Fibroblast of pulmonary artery (primary cell): Measurements from ENCODE around the gene PNPO.
"Not testable (repeated sequence)": the region's sequence is repeated elsewhere in the genome, so short reads cannot be mapped to it uniquely, and the experiment has no call there.

Experiments used
- DNase-seq: peaks from one replicate; pipeline ENCODE4 v3.0.0-alpha.2; 2010; ENCODE audit warnings: low read depth
- H3K4me3 ChIP-seq: replicated peaks from 2 replicates; pipeline ENCODE4 v1.5.1; 2011; ENCODE audit warnings: low read depth, mild to moderate bottlenecking, control low read depth, low read length, moderate library complexity
- TF ChIP-seq, protein P1 (sequence below): IDR thresholded peaks from 2 replicates; pipeline ENCODE4 v1.5.1; 2011; ENCODE audit warnings: mild to moderate bottlenecking, control low read depth, low read length, inconsistent platforms; ENCODE audit errors: missing control alignments

Gene PNPO

GRCh38 chr17:47929218-47930000 is 12.0 kb upstream of the PNPO start:
- no peak for DNase-seq
- TF ChIP-seq, protein P1, sequence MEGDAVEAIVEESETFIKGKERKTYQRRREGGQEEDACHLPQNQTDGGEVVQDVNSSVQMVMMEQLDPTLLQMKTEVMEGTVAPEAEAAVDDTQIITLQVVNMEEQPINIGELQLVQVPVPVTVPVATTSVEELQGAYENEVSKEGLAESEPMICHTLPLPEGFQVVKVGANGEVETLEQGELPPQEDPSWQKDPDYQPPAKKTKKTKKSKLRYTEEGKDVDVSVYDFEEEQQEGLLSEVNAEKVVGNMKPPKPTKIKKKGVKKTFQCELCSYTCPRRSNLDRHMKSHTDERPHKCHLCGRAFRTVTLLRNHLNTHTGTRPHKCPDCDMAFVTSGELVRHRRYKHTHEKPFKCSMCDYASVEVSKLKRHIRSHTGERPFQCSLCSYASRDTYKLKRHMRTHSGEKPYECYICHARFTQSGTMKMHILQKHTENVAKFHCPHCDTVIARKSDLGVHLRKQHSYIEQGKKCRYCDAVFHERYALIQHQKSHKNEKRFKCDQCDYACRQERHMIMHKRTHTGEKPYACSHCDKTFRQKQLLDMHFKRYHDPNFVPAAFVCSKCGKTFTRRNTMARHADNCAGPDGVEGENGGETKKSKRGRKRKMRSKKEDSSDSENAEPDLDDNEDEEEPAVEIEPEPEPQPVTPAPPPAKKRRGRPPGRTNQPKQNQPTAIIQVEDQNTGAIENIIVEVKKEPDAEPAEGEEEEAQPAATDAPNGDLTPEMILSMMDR: no peak
- H3K4me3 ChIP-seq: no peak overlapping the region

DNA sequence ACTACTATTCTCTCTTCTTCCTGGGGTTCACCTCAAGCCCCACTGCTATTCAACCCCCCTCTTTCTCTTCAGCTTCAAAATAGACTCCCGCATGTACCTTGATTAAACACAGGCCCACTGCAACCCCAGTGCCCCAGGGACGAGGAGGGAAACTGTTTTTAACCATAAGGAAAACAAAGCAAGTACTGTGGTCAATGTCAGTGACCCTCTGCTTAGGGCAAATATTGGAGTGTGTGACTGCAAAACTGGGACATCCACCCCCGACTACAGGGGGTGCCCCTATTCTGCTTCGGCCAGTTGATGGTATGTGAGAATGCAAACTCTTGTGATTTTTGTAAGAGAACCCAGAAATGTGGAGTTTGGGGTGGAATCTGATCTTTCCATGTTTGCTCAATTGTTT is 9.5 kb upstream of the PNPO start:
- TF ChIP-seq, protein P1: no peak
- H3K4me3 ChIP-seq: no peak overlapping the region
- no peak for DNase-seq

DNA sequence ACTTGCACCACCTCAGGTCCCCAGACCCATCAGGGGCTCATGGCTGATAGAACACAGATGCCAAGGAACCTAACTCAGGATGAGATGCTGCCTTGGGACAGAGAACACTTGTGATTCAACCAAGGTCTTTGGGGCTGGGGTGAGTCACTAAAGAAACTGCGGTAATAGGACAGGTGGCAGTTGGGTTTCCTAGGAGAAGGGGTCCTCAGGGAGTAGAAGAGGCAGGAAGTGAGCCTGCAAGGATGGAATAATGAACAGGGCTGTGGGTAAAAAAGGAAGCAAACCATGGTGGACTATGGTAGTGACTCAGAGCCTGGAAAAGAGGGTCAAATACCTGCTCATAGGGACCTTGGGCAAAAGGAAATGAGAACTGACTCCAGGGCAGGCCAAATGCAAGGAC is 6.5 kb upstream of the PNPO start:
- DNase-seq: no peak
- TF ChIP-seq, protein P1: no peak
- H3K4me3 ChIP-seq: no peak overlapping the region

GRCh38 chr17:47935468-47935867 is 5.9 kb upstream of the PNPO start:
- not testable (repeated sequence) for H3K4me3 ChIP-seq, DNase-seq

DNA sequence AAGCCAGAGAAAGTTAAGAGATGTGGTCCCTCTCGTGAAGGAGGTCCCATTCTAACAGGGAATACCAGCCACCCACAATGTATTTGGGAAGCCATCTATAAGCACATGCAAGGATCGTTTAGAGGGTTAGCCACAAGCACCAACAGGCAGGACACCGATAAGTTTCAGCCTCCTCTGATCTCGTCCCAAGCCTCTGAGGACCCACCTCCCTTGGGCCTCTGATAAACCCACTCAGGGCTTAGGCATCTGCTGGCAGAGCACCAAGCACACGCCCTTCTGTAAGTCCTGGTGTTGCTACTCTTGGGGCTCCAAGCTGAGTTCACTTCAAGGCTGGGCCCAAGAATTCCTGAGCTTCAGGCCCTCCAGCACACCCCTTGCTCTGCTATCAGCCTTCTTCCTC is 5.4 kb upstream of the PNPO start:
- peak; percentile 67 for DNase-seq
- no peak overlapping the region for H3K4me3 ChIP-seq
- TF ChIP-seq, protein P1: no peak

- no peak overlapping the region for H3K4me3 ChIP-seq
- DNase-seq: no peak
- TF ChIP-seq, protein P1: no peak
Observed at GRCh38 chr17:47937941-47938340, 3.4 kb upstream of the PNPO start.

DNA sequence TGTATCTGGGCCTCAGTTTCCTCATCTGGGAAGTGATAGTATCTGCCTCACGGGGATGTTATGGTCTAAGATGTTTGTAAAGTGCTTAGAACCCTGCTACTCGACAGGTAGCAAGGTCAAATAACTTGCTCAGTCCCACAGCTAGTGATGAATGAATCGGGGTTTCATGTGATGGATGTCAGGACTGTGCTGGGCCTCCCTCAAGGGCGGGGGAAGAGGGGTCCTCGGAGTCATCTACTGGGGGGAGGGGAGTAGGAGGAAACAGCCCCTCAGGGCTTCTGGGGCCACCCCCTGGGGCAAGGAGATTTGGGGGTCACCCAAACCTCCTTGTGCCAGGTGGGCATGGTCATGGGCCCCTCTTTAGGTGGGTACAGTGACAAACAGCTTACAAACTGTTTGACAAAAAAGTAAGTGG is 732 bp downstream of the PNPO start:
- no peak for DNase-seq
- peak overlapping the region; percentile 86 for H3K4me3 ChIP-seq
- TF ChIP-seq, protein P1: no peak
